ENCODE results near the gene AZIN2. TPM values are rescaled to one million over a fixed set of nuclear protein-coding genes. Genes with fewer than 3 reads are reported as not detected.
A peak's percentile ranks its signal among the peaks of the same experiment; 100 is the strongest.

Gene AZIN2
- total RNA-seq, 2 experiments from 2014 or later, result 0.27 to 0.63 TPM

DNA sequence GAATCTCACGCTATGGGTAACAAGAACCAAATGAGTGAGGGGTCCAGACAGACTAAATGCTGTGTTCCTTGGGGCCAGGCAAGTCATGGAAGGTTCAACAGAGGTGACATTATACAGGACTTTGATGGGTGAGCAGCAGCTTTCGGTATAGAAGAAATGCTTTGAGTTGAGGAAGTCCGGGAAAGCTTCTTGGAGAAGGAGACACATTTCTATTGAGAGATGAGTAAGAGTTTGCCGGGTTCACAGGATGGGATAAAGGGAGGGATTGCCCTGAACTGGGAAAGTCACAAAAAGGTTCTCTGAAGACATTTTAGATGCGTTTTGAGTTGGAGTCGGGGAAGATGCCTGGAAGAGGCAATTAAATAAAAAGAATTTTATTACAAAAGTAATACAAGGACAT lies 580 bp upstream of the AZIN2 start:
- Histone ChIP-seq H3K9me2 (ENCODE audit: insufficient read depth, low read length) (no peaks in the 10 kb centered on the region), H3K9me3 (ENCODE audit: low read length) (no peaks in the 10 kb centered on the region), H4K20me1 (ENCODE audit: insufficient read depth, low read length) (no peaks in the 10 kb centered on the region), H2AFZ (ENCODE audit: low read length) (peak overlapping the region; percentile 87), H3K79me2 (ENCODE audit: insufficient read depth, low read depth, low read length) (no peaks in the 10 kb centered on the region), H3K4me2 (ENCODE audit: low read length) (peak overlapping the region; percentile 76), H3K27ac (ENCODE audit: low read depth, low read length, poor library complexity, severe bottlenecking) (no peak overlapping the region), H3K4me1 (ENCODE audit: insufficient read depth, low read length, poor library complexity, severe bottlenecking) (peaks cover 11% of the 10 kb centered on the region), H3K4me3 (ENCODE audit: low read depth, low read length, poor library complexity, severe bottlenecking) (peak overlapping the region; percentile 64), H3K36me3 (ENCODE audit: insufficient read depth, low read length) (no peaks in the 10 kb centered on the region)
- intact Hi-C loops (cut with micrococcal nuclease; ENCODE audit: unreplicated experiment), result no loop called here
- CTCF ChIA-PET (ENCODE audit: unreplicated experiment), result no interaction called here
- POLR2A ChIA-PET, result interaction anchor here (0.8 kb wide), 1 partner anchor 154 kb away, joined by 3 read pairs; no protein-coding TSS in a partner anchor
- no TSS peak for BruUV-seq (replicated peaks)
- no peak for TF ChIP-seq EZH2phosphoT487 (IDR thresholded peaks at IDR 0.05; ENCODE audit: borderline replicate concordance, low read depth, low read length)
- TF ChIP-seq, protein P1, sequence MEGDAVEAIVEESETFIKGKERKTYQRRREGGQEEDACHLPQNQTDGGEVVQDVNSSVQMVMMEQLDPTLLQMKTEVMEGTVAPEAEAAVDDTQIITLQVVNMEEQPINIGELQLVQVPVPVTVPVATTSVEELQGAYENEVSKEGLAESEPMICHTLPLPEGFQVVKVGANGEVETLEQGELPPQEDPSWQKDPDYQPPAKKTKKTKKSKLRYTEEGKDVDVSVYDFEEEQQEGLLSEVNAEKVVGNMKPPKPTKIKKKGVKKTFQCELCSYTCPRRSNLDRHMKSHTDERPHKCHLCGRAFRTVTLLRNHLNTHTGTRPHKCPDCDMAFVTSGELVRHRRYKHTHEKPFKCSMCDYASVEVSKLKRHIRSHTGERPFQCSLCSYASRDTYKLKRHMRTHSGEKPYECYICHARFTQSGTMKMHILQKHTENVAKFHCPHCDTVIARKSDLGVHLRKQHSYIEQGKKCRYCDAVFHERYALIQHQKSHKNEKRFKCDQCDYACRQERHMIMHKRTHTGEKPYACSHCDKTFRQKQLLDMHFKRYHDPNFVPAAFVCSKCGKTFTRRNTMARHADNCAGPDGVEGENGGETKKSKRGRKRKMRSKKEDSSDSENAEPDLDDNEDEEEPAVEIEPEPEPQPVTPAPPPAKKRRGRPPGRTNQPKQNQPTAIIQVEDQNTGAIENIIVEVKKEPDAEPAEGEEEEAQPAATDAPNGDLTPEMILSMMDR (conservative IDR thresholded peaks at IDR 0.05; ENCODE audit: low read length), result no peak
- DNase-seq (ENCODE audit: low spot score), result no peak

GRCh38 chr1:33081554-33082305 lies 777 bp downstream of the AZIN2 start:
- TF ChIP-seq, protein P1 (conservative IDR thresholded peaks at IDR 0.05; ENCODE audit: low read length), result no peak
- no peak for TF ChIP-seq EZH2phosphoT487 (IDR thresholded peaks at IDR 0.05; ENCODE audit: borderline replicate concordance, low read depth, low read length)
- intact Hi-C loops (cut with micrococcal nuclease; ENCODE audit: unreplicated experiment), result no loop called here
- Histone ChIP-seq H3K9me3 (ENCODE audit: low read length) (no peaks in the 10 kb centered on the region), H3K27ac (ENCODE audit: low read depth, low read length, poor library complexity, severe bottlenecking) (no peak overlapping the region), H3K4me1 (ENCODE audit: insufficient read depth, low read length, poor library complexity, severe bottlenecking) (peaks cover 11% of the 10 kb centered on the region), H4K20me1 (ENCODE audit: insufficient read depth, low read length) (no peaks in the 10 kb centered on the region), H3K79me2 (ENCODE audit: insufficient read depth, low read depth, low read length) (no peaks in the 10 kb centered on the region), H3K9me2 (ENCODE audit: insufficient read depth, low read length) (no peaks in the 10 kb centered on the region), H3K36me3 (ENCODE audit: insufficient read depth, low read length) (no peaks in the 10 kb centered on the region), H3K4me3 (ENCODE audit: low read depth, low read length, poor library complexity, severe bottlenecking) (peak overlapping the region; percentile 64), H2AFZ (ENCODE audit: low read length) (0 out of 2 replicates have a peak overlapping the region, but pooled peaks have one; percentile 87), H3K4me2 (ENCODE audit: low read length) (peak overlapping the region; percentile 76)
- DNase-seq (ENCODE audit: low spot score), result no peak
- ChIA-PET POLR2A (no interaction called here), CTCF (ENCODE audit: unreplicated experiment) (no interaction called here)
- BruUV-seq (replicated peaks), result no TSS peak

DNA sequence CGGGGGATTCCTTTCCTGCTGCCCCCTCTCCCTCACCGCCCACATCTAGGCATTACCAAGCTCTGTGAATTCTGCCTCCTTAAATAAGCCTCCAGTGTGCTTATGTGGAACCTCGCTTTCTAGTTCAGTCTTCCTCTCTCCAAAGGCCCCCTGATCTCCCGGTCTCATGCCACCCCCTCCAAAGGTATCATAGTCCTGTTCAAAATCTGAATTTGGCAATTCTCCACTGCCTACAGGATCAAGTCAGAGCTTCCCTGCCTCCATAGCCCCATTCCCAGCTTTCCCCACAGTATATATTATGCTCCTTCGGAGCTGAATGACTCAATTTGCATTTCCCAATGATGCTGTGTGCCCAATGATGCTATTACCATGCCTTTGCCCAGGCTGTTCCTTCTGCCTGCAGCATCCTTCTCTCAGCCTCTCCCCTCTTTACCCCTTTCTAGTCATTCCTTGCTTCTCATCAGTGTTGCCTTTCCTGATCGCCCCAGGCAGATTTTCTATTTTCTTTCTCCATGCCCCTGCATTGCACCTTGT lies 1.7 kb downstream of the AZIN2 start:
- Histone ChIP-seq H3K4me3 (ENCODE audit: low read depth, low read length, poor library complexity, severe bottlenecking) (no peak overlapping the region), H3K27ac (ENCODE audit: low read depth, low read length, poor library complexity, severe bottlenecking) (no peak overlapping the region), H3K79me2 (ENCODE audit: insufficient read depth, low read depth, low read length) (no peaks in the 10 kb centered on the region), H3K4me1 (ENCODE audit: insufficient read depth, low read length, poor library complexity, severe bottlenecking) (peaks cover 13% of the 10 kb centered on the region), H4K20me1 (ENCODE audit: insufficient read depth, low read length) (no peaks in the 10 kb centered on the region), H2AFZ (ENCODE audit: low read length) (no peak overlapping the region), H3K36me3 (ENCODE audit: insufficient read depth, low read length) (no peaks in the 10 kb centered on the region), H3K9me2 (ENCODE audit: insufficient read depth, low read length) (no peaks in the 10 kb centered on the region), H3K4me2 (ENCODE audit: low read length) (no peak overlapping the region), H3K9me3 (ENCODE audit: low read length) (no peaks in the 10 kb centered on the region)
- ChIA-PET CTCF (ENCODE audit: unreplicated experiment) (no interaction called here), POLR2A (no interaction called here)
- no peak for DNase-seq (ENCODE audit: low spot score)
- BruUV-seq (replicated peaks), result no TSS peak
- intact Hi-C loops (cut with micrococcal nuclease; ENCODE audit: unreplicated experiment), result no loop called here
- TF ChIP-seq, protein P1 (conservative IDR thresholded peaks at IDR 0.05; ENCODE audit: low read length), result no peak
- TF ChIP-seq EZH2phosphoT487 (IDR thresholded peaks at IDR 0.05; ENCODE audit: borderline replicate concordance, low read depth, low read length), result no peak
